Adrenal gland (tissue), 12 donors: ENCODE measurements around the gene TRIM8. TPM values are rescaled to one million over a fixed set of nuclear protein-coding genes. Genes with fewer than 3 reads are reported as not detected.

Experiments used
- DNase-seq, 7 donors: peaks; one replicate each; pipeline ENCODE4 v3.0.0-alpha.2; 2019 to 2020
- H3K27ac ChIP-seq, 5 donors: fragments of 200-600 bp; sonication (generic) in 4 of 5; 1 replicate in 3 of 5; 2 replicates in 2 of 5; pipeline versions ENCODE4 v1.5.1 to v1.8.0; 2016 to 2020; ENCODE audit warnings: mild to moderate bottlenecking in 1 of 5
- H3K27me3 ChIP-seq: fragments of 200-600 bp; 2 replicates; pipeline ENCODE4 v1.8.0; 2021
- H3K36me3 ChIP-seq, 2 donors: fragments of 200-600 bp; replicated peaks in 1 of 2; 1 replicate in 1 of 2; 2 replicates in 1 of 2; pipeline versions ENCODE4 v1.5.1 to v1.8.0; 2018 to 2022
- H3K4me1 ChIP-seq, 2 donors: fragments of 200-600 bp; replicated peaks in 1 of 2; 1 replicate in 1 of 2; 2 replicates in 1 of 2; pipeline versions ENCODE4 v1.5.1 to v1.8.0; 2018 to 2021
- H3K4me3 ChIP-seq, 4 donors: fragments of 200-600 bp; sonication (generic) in 3 of 4; one replicate each; pipeline ENCODE4 v1.5.1; 2016 to 2018
- H3K9me3 ChIP-seq, 3 donors: fragments of 200-600 bp; sonication (generic) in 1 of 3; replicated peaks in 1 of 3; 1 replicate in 2 of 3; 2 replicates in 1 of 3; pipeline versions ENCODE4 v1.5.1 to v1.8.0; 2016 to 2021
- POLR2A ChIP-seq, 2 donors: fragments of 450-650 bp; IDR thresholded peaks; one replicate each; pipeline ENCODE4 v1.6.1; 2017; ENCODE audit warnings: antibody characterized with exemption in 2 of 2, mild to moderate bottlenecking in 2 of 2, moderate library complexity in 1 of 2
- WGBS, 4 donors: extraction: QIAGEN DNeasy Blood & Tissue Kit in 2 of 4; methylation state at CpG; one replicate each; pipeline versions ENCODE4 v1.1.5 to v1.1.7; 2013 to 2017; 5-methylcytosine and 5-hydroxymethylcytosine counted together
- intact Hi-C, 2 donors: fragments of 100-400 bp; cut with DNase I; formaldehyde crosslinking; loops; one replicate each; pipeline versions ENCODE4 v1.14.1 to v1.15.0; 2022 to 2023
- polyA plus RNA-seq, 3 donors: library from polyadenylated mRNA; stranded (reverse); fragments of 200-250 nt in 2 of 3; fragments of 350-450 nt in 1 of 3; fragmentation: Illumina TruSeq in 1 of 3; extraction: RNeasy Lipid Tissue Mini Kit (QIAGEN cat#74804) in 1 of 3; gene quantifications; one replicate each; pipeline ENCODE4 v1.2.3, GENCODE V29; 2013 to 2014
- total RNA-seq, 9 donors: library from RNA; depleted of rRNA in 4 of 9; stranded (reverse); fragments of >200 nt in 4 of 9; fragments of 120-200 nt in 1 of 9; fragmentation: NEBNext Ultra II Directional in 1 of 9; extraction: Animal tissue kit (Norgen Biotek cat#: 25700) in 1 of 9; gene quantifications; one replicate each; pipeline versions ENCODE4 v1.1.0 to v1.2.4, GENCODE V29; 2013 to 2023
- TF ChIP-seq, protein P1 (sequence below), 6 experiments: fragments of 450-650 bp in 4 of 6; fragments of 200-600 bp in 2 of 6; sonication (generic) in 1 of 6; IDR thresholded peaks; 1 replicate in 5 of 6; 2 replicates in 1 of 6; pipeline versions ENCODE4 v1.5.1 to v1.8.0; 2016 to 2021; ENCODE audit warnings: antibody characterized with exemption in 6 of 6, mild to moderate bottlenecking in 2 of 6, moderate library complexity in 1 of 6
- donor health status: healthy with polysubstance abuse.
- donor health status: Bipolar disorder and iron deficiency.
- donor health status: DM: yes; HTN: yes; CAD: no.
- donor health status: DM: no; HTN: no; CAD: no.
- donor health status: DM: no; HTN: no; CAD: no.
- donor health status: DM: yes; HTN: yes; CAD: no.

The TRIM8 gene
- total and polyA plus RNA-seq, 12 donors = 21.6 to 175 (median 116) TPM

DNA sequence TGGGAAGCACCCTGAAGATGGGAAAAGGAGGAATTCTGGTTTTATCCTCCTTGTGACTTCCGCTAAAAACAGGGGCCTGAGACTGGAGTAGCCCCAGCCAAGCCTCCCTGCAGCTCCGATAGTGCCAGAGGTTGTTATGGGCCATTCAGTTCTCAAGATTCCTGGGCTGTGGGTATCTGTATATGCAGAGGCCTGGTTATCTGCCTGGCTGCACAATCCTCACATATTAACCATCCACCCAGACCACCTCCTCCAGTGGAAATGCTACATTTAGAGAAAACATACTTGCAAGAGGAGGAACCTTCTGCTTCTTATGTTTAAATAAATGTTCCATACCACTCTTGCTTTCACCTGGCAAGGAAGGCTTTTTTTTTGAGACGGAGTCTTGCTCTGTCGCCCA lies 35.3 kb downstream of the TRIM8 start:
- H3K4me1 ChIP-seq = peaks cover 6 to 48% of the 10 kb centered on the region in 2 donors

DNA sequence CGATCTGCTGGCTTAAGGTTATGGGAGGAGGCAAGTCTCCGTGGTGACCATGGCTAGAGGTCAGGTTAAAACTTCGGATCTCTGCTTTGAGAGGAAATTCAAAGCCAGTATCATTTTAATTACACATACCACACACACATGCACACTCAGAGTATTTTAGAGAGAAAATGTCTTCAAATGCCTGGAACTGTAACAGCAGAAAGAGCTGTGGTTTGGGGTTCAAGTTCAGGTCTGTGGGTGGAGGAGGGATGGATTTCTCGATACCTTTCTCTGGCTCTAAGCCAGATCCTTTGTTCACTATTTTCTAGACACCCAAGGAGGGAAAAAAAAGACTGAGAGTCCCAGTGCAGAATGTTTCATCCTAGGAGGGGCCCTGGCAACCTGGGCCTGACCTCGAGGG lies 37.4 kb downstream of the TRIM8 start:
- Histone ChIP-seq H3K27me3 (no peaks in the 10 kb centered on the region), H3K27ac (no peak overlapping the region), H3K4me1 (peaks cover 0 to 27% of the 10 kb centered on the region in 2 donors), H3K9me3 (no peaks in the 10 kb centered on the region), H3K36me3 (peaks cover 0 to 7% of the 10 kb centered on the region in 2 donors), H3K4me3 (no peak overlapping the region)
- WGBS, 4 donors = 72 to 85% (median 84%) methylated on average over 5 of the region's 5 CpGs
- TF ChIP-seq, protein P1, sequence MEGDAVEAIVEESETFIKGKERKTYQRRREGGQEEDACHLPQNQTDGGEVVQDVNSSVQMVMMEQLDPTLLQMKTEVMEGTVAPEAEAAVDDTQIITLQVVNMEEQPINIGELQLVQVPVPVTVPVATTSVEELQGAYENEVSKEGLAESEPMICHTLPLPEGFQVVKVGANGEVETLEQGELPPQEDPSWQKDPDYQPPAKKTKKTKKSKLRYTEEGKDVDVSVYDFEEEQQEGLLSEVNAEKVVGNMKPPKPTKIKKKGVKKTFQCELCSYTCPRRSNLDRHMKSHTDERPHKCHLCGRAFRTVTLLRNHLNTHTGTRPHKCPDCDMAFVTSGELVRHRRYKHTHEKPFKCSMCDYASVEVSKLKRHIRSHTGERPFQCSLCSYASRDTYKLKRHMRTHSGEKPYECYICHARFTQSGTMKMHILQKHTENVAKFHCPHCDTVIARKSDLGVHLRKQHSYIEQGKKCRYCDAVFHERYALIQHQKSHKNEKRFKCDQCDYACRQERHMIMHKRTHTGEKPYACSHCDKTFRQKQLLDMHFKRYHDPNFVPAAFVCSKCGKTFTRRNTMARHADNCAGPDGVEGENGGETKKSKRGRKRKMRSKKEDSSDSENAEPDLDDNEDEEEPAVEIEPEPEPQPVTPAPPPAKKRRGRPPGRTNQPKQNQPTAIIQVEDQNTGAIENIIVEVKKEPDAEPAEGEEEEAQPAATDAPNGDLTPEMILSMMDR (IDR thresholded peaks at IDR 0.05) = no peak
- TF ChIP-seq POLR2A (IDR thresholded peaks at IDR 0.05) = no peak
- intact Hi-C loops = no loop called here
- no peak for DNase-seq

More for the DNA sequence above, 35.3 kb downstream of the TRIM8 start:
- TF ChIP-seq, protein P1 (IDR thresholded peaks at IDR 0.05) = no peak
- TF ChIP-seq POLR2A (IDR thresholded peaks at IDR 0.05) = no peak
- Histone ChIP-seq H3K27ac (no peak overlapping the region), H3K27me3 (no peaks in the 10 kb centered on the region), H3K36me3 (no peaks in the 10 kb centered on the region), H3K9me3 (no peaks in the 10 kb centered on the region), H3K4me3 (no peak overlapping the region)
- WGBS, 4 donors = 93 to 96% (median 94%) methylated on average over 3 to 4 of the region's 4 CpGs
- no peak for DNase-seq
- intact Hi-C loops = no loop called here

DNA sequence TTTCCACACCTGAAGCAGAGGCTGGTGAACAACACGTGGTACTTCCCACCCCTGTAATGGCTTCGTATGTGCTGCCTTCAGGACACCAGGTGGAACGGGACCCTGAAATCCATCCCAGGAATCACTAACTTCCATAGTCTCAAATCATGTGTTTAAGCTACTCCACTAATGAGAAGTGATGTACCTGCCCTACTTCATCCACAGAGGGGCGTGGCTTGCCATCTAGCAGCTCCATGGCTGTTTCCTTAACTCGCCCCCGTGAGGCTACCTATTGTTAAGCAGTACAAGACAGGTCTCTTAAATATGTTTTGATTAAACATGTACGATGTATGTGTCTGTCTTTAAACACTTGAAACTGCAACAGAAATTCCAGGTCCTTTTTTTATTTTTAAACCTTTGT lies 38.1 kb downstream of the TRIM8 start:
- H3K4me3 ChIP-seq = no peak overlapping the region
- peaks cover 0 to 19% of the 10 kb centered on the region in 2 donors for H3K4me1 ChIP-seq
- H3K27ac ChIP-seq = no peak overlapping the region
- H3K36me3 ChIP-seq = peaks cover 0 to 7% of the 10 kb centered on the region in 2 donors
- intact Hi-C loops = no loop called here
- H3K9me3 ChIP-seq = no peaks in the 10 kb centered on the region
- H3K27me3 ChIP-seq = no peaks in the 10 kb centered on the region
- no peak for TF ChIP-seq POLR2A (IDR thresholded peaks at IDR 0.05)
- TF ChIP-seq, protein P1 (IDR thresholded peaks at IDR 0.05) = no peak
- WGBS, 4 donors = 86 to 97% (median 95%) methylated on average over 4 to 7 of the region's 7 CpGs
- no peak for DNase-seq

DNA sequence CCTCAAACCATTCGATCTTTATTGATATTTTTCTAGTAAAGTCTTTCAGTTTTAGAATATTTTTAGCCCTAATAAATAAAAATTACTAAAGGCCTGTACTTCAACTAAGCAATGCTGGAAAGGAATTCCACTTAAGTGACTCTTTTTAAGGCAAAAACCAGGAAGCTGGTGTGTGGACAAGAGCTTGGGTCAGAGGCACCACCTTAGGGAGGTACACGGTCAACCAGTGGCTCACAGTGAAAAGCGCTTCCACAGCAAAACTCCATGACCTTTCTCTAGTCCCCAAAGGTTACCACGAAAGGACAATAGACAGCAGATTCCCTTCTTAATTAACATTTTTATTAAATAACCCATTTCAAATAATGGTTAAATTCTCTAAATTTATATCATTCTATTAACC lies 38.7 kb downstream of the TRIM8 start:
- WGBS, 4 donors = 81 to 92% (median 85%) methylated on average over 4 of the region's 4 CpGs
- TF ChIP-seq, protein P1 (IDR thresholded peaks at IDR 0.05) = no peak
- no peak for TF ChIP-seq POLR2A (IDR thresholded peaks at IDR 0.05)
- no peak for DNase-seq

More for the DNA sequence above, 38.7 kb downstream of the TRIM8 start:
- Histone ChIP-seq H3K27me3 (no peaks in the 10 kb centered on the region), H3K36me3 (peaks cover 0 to 7% of the 10 kb centered on the region in 2 donors), H3K4me1 (peaks cover 0 to 15% of the 10 kb centered on the region in 2 donors), H3K9me3 (no peaks in the 10 kb centered on the region), H3K4me3 (no peak overlapping the region), H3K27ac (no peak overlapping the region)
- intact Hi-C loops = no loop called here
